Adrenal gland (tissue), 12 donors: ENCODE measurements around the gene LRRK2. TPM values are rescaled to one million over a fixed set of nuclear protein-coding genes. Genes with fewer than 3 reads are reported as not detected.
"Not testable (repeated sequence)": the region's sequence is repeated elsewhere in the genome, so short reads cannot be mapped to it uniquely, and the experiment has no call there.

Experiments used
- DNase-seq, 7 donors: peaks; one replicate each; pipeline ENCODE4 v3.0.0-alpha.2; 2019 to 2020
- H3K27ac ChIP-seq, 5 donors: fragments of 200-600 bp; sonication (generic) in 4 of 5; 1 replicate in 3 of 5; 2 replicates in 2 of 5; pipeline versions ENCODE4 v1.5.1 to v1.8.0; 2016 to 2020; ENCODE audit warnings: mild to moderate bottlenecking in 1 of 5
- H3K27me3 ChIP-seq: fragments of 200-600 bp; 2 replicates; pipeline ENCODE4 v1.8.0; 2021
- H3K36me3 ChIP-seq, 2 donors: fragments of 200-600 bp; replicated peaks in 1 of 2; 1 replicate in 1 of 2; 2 replicates in 1 of 2; pipeline versions ENCODE4 v1.5.1 to v1.8.0; 2018 to 2022
- H3K4me1 ChIP-seq, 2 donors: fragments of 200-600 bp; replicated peaks in 1 of 2; 1 replicate in 1 of 2; 2 replicates in 1 of 2; pipeline versions ENCODE4 v1.5.1 to v1.8.0; 2018 to 2021
- H3K4me3 ChIP-seq, 4 donors: fragments of 200-600 bp; sonication (generic) in 3 of 4; one replicate each; pipeline ENCODE4 v1.5.1; 2016 to 2018
- H3K9me3 ChIP-seq, 3 donors: fragments of 200-600 bp; sonication (generic) in 1 of 3; replicated peaks in 1 of 3; 1 replicate in 2 of 3; 2 replicates in 1 of 3; pipeline versions ENCODE4 v1.5.1 to v1.8.0; 2016 to 2021
- CTCF ChIP-seq, 6 experiments: fragments of 450-650 bp in 4 of 6; fragments of 200-600 bp in 2 of 6; sonication (generic) in 1 of 6; IDR thresholded peaks; 1 replicate in 5 of 6; 2 replicates in 1 of 6; pipeline versions ENCODE4 v1.5.1 to v1.8.0; 2016 to 2021; ENCODE audit warnings: antibody characterized with exemption in 6 of 6, mild to moderate bottlenecking in 2 of 6, moderate library complexity in 1 of 6
- POLR2A ChIP-seq, 2 donors: fragments of 450-650 bp; IDR thresholded peaks; one replicate each; pipeline ENCODE4 v1.6.1; 2017; ENCODE audit warnings: antibody characterized with exemption in 2 of 2, mild to moderate bottlenecking in 2 of 2, moderate library complexity in 1 of 2
- WGBS, 4 donors: extraction: QIAGEN DNeasy Blood & Tissue Kit in 2 of 4; methylation state at CpG; one replicate each; pipeline versions ENCODE4 v1.1.5 to v1.1.7; 2013 to 2017; 5-methylcytosine and 5-hydroxymethylcytosine counted together
- intact Hi-C, 2 donors: fragments of 100-400 bp; cut with DNase I; formaldehyde crosslinking; loops; one replicate each; pipeline versions ENCODE4 v1.14.1 to v1.15.0; 2022 to 2023
- polyA plus RNA-seq, 3 donors: library from polyadenylated mRNA; stranded (reverse); fragments of 200-250 nt in 2 of 3; fragments of 350-450 nt in 1 of 3; fragmentation: Illumina TruSeq in 1 of 3; extraction: RNeasy Lipid Tissue Mini Kit (QIAGEN cat#74804) in 1 of 3; gene quantifications; one replicate each; pipeline ENCODE4 v1.2.3, GENCODE V29; 2013 to 2014
- total RNA-seq, 9 donors: library from RNA; depleted of rRNA in 4 of 9; stranded (reverse); fragments of >200 nt in 4 of 9; fragments of 120-200 nt in 1 of 9; fragmentation: NEBNext Ultra II Directional in 1 of 9; extraction: Animal tissue kit (Norgen Biotek cat#: 25700) in 1 of 9; gene quantifications; one replicate each; pipeline versions ENCODE4 v1.1.0 to v1.2.4, GENCODE V29; 2013 to 2023
- donor health status: healthy with polysubstance abuse.
- donor health status: Bipolar disorder and iron deficiency.
- donor health status: DM: yes; HTN: yes; CAD: no.
- donor health status: DM: no; HTN: no; CAD: no.
- donor health status: DM: no; HTN: no; CAD: no.
- donor health status: DM: yes; HTN: yes; CAD: no.

Gene LRRK2
- total and polyA plus RNA-seq, 12 donors, result 2.6 to 25.6 (median 12.2) TPM

- intact Hi-C loops, result no loop called here
- no peaks in the 10 kb centered on the region for H3K4me1 ChIP-seq
- no peaks in the 10 kb centered on the region for H3K27me3 ChIP-seq
- no peak overlapping the region for H3K4me3 ChIP-seq
- DNase-seq, result no peak
- H3K27ac ChIP-seq, result no peak overlapping the region
- no peaks in the 10 kb centered on the region for H3K9me3 ChIP-seq
- no peaks in the 10 kb centered on the region for H3K36me3 ChIP-seq
- WGBS, 4 donors, result 88 to 92% (median 89%) methylated on average over 4 of the region's 4 CpGs
- TF ChIP-seq POLR2A (IDR thresholded peaks at IDR 0.05), result no peak
- no peak for TF ChIP-seq CTCF (IDR thresholded peaks at IDR 0.05)
These were observed 23.9 kb downstream of the LRRK2 start for GRCh38 chr12:40248585-40249297.

- H3K4me1 ChIP-seq, H3K27me3 ChIP-seq, H3K36me3 ChIP-seq, intact Hi-C loops, DNase-seq, H3K9me3 ChIP-seq, H3K4me3 ChIP-seq, H3K27ac ChIP-seq: not testable (repeated sequence)
- 82 to 97% (median 95%) methylated on average over 3 of the region's 3 CpGs for WGBS, 4 donors
These were observed 25.9 kb downstream of the LRRK2 start for GRCh38 chr12:40250652-40251051.

GRCh38 chr12:40253936-40254335, 29.1 kb downstream of the LRRK2 start:
- no peak for DNase-seq
- Histone ChIP-seq H3K27ac (no peak overlapping the region), H3K27me3 (no peaks in the 10 kb centered on the region), H3K4me1 (no peaks in the 10 kb centered on the region), H3K4me3 (no peak overlapping the region), H3K9me3 (no peaks in the 10 kb centered on the region), H3K36me3 (no peaks in the 10 kb centered on the region)
- WGBS, 4 donors, result 70 to 84% (median 73%) methylated on average over 1 of the region's 1 CpG
- TF ChIP-seq CTCF (IDR thresholded peaks at IDR 0.05) (no peak), POLR2A (IDR thresholded peaks at IDR 0.05) (no peak)
- intact Hi-C loops, result no loop called here

- no peaks in the 10 kb centered on the region for H3K27me3 ChIP-seq
- H3K4me1 ChIP-seq, result no peaks in the 10 kb centered on the region
- no peak overlapping the region for H3K4me3 ChIP-seq
- H3K27ac ChIP-seq, result no peak overlapping the region
- intact Hi-C loops, result no loop called here
- WGBS, 4 donors, result 85 to 88% (median 87%) methylated on average over 5 of the region's 5 CpGs
- TF ChIP-seq POLR2A (IDR thresholded peaks at IDR 0.05) (no peak), CTCF (IDR thresholded peaks at IDR 0.05) (no peak)
- H3K36me3 ChIP-seq, result no peaks in the 10 kb centered on the region
- DNase-seq, result no peak
- H3K9me3 ChIP-seq, result no peaks in the 10 kb centered on the region
These were observed 29.8 kb downstream of the LRRK2 start for GRCh38 chr12:40254455-40255085.

- DNase-seq, result no peak
- no peaks in the 10 kb centered on the region for H3K27me3 ChIP-seq
- no peaks in the 10 kb centered on the region for H3K9me3 ChIP-seq
- H3K4me1 ChIP-seq, result no peaks in the 10 kb centered on the region
- H3K36me3 ChIP-seq, result no peaks in the 10 kb centered on the region
- H3K27ac ChIP-seq, result no peak overlapping the region
- WGBS, 4 donors, result 88 to 95% (median 91%) methylated on average over 7 of the region's 7 CpGs
- TF ChIP-seq POLR2A (IDR thresholded peaks at IDR 0.05) (no peak), CTCF (IDR thresholded peaks at IDR 0.05) (no peak)
- intact Hi-C loops, result no loop called here
- no peak overlapping the region for H3K4me3 ChIP-seq
These were observed 33.6 kb downstream of the LRRK2 start for GRCh38 chr12:40258371-40258770.
